Lower leg skin (tissue), 3 donors: Measurements from ENCODE around the gene GLCE.

Experiments used
- CTCF ChIP-seq, 3 donors: fragments of 450-650 bp; IDR thresholded peaks; one replicate each; pipeline ENCODE4 v1.5.1; 2016; ENCODE audit warnings: antibody characterized with exemption in 3 of 3, mild to moderate bottlenecking in 3 of 3, moderate library complexity in 2 of 3
- POLR2A ChIP-seq, 2 donors: fragments of 450-650 bp; IDR thresholded peaks; one replicate each; pipeline ENCODE4 v1.6.1; 2016 to 2017; ENCODE audit warnings: antibody characterized with exemption in 2 of 2, mild to moderate bottlenecking in 1 of 2, moderate library complexity in 1 of 2

GRCh38 chr15:69140306-69140705, 20.1 kb upstream of the GLCE start:
- TF ChIP-seq CTCF (IDR thresholded peaks at IDR 0.05) (no peak), POLR2A (IDR thresholded peaks at IDR 0.05) (no peak)
